Stimulated activated CD4-positive, alpha-beta T cell treated with anti-CD3 and anti-CD28 coated beads, TNF-alpha, amount 100 ng/mL, for 24 hours (primary cell): ENCODE measurements around the gene HPSE2.

Experiments
- DNase-seq, 3 experiments: peaks; one replicate each; pipeline ENCODE4 v3.0.0-alpha.2; 2020; ENCODE audit warnings: low read depth in 3 of 3

Gene HPSE2

DNA sequence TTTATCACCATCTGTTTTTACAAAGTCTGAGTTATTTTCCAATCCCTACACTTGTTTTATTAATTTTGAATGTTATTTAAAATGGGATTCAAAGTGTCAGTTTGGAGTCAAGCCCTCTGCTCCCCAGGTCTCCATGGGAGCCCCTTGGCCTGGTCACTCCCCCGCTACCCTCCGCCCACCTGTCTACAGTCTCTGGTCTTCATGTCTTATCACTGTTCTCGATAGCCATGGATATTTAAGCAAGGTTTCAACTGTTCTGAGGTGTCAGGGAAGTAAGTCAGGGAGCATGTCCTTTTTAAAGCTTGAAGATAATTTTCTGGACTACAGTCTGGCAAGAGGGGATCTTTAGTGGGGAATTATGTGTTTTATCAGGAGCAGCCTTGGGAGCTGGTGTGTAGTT lies 769.8 kb downstream of the HPSE2 start:
- DNase-seq: no peak

DNA sequence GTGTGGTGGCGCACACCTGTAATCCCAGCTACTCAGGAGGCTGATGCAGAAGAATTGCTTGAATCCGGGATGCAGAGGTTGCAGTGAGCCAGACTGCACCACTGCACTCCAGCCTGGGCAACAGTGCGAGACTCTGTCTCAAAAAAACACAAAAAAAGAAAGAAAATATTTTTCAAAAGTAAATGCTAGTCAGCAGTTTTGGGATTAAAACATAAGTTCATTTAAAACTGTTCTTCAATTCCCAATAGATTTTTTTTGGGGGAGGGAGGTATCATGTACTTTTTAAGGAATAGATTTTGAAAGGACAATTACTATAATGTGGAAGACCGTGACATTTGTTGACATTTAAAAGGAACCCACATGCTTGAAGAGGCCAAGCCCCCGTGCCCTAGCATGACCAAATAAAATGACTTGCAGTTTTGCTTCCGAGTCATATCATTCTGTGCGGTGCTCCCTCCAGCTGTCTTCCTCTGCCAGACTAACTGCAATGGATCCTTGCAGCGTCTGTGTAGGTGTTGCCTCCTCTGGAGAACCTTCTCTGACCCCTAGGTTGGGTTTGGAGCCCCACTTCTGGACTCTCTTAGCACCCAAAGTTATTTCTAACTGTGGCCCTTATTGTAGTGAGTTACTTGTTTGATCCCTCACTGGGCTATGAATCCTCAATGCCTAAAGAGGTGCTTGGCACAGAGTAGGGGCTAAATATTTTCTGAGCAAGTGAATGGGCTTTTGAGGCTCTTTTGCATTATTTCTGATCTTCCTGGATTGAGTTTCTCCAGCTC lies 771.5 kb downstream of the HPSE2 start:
- no peak for DNase-seq

DNA sequence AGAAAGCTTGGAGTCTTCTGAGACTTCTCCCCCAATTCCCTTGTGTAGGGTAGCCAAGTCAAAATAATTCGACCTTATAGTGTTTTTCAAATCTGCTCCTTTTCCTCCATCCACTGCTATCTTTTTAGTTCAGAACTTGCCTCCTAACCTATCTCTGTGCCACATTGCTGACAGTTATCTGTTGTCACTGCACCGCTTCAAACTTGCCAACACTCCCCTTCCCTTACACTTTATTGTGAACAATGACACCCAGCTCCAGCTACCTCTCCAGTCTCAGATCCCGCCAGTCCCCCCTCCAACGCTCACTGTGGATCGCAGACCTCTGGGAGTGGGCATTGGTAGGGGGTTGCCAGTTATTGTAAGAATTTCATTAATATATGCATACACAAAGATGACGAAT lies 772.6 kb downstream of the HPSE2 start:
- no peak for DNase-seq

DNA sequence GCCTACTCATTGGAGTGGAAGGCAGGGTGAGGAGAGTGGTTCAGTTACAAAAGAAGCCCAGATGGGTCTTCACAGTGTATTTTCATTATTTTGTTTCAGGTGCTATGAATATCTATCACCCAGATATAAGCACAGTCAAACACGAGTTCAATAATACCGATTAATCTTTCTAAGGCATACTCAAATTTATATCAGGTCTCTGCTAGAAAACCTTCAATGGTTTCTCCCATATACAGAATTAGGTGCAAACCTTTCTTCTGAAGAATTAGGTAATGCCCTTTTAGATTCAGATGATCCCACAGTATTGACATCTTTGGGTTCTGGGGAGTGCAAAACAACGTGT lies 774.2 kb downstream of the HPSE2 start:
- no peak for DNase-seq

DNA sequence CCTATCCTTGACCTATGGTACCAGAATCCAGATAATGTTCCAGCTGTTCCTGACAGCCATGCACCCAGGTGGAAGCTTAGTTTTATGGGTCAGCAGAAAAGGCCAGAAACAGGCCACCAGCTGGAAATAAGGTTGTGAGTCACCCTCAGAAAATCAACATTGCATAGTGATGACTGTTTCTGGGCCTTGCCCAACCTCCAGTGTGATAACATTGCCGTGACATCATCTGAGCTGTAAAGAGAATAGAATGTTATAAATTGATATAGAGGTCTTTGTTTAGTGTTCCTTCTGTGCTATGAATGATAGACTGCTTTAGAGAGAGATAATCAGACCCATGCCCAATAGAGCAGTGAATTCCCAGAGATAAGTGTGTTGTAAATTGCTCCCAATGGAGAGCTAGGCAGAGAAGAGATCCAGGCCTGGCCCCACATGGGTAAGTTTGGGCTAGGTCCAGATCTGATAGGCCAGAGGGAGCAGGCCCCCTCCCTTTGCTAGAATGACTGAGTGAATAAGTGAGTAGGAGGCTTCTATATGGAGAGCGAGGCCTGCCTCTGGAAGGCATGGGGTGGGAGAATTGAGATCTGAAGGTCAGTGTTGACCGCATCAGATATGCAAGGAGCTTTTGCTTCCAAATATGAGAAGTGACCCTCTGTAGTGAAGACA lies 774.7 kb downstream of the HPSE2 start:
- no peak for DNase-seq

DNA sequence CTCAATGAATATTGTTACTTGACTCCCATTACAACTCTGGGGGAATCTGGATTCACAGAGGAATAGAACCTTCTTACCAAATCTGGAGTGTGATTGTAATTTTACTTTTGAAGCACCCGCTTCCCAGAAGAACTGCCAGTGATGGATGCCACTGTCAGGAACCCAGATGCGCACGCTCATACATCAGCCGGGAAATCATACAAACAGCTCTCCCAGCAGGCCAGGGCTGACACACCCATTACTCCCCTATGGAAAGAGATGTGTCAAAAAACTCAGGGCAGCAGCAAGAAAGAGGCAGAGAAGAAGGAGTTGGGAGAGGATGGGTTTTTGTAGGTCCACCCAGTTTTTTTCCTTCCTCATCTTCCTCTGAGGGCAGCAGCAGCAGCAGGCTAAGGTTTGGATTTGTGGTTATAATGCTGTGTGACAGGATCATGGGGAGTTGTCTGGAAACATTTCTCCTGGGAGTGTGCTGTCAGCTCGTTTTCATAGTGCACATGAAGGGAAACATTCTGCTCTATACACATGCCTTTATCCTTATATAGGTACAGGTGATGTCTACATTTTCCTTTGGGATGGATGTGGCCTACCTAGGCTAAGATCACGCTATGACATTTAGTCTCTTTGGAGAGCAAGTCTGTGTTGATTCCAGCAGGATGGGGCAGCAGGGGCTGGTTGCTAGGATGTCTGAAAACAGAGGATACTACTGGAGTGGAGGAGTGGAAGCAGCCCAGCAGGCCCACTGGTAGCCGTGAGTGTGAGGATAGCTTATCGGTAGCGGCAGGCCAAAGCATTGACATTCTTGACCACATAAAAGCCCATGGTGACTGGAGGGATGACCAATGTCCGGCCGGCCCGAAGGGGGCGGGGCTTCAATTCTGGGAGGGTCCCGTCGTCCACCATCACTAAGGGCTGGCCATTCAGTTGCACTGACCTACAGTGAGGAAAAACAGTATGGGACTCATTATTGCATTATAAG lies 776.6 kb downstream of the HPSE2 start:
- no peak for DNase-seq

DNA sequence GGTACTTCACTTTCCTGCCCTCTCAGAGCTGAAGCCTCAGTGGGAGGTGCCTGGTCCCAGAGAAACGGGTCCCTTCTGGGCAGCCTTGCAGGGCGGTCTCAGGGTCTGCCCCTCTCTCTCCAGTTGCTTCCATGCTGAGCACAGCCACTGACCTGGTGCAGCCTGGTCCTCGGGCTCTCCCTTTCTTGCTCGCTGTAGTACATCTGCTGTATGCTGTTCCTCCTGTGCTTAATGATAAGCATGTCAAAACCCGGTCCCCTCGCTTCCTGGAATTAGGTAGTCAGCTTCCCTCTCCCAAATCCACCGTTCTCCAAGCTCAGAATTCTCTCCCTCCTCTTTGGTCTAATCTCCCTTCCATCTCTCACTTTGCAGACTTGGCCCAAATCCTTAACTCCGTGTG lies 777.9 kb downstream of the HPSE2 start:
- DNase-seq: no peak

DNA sequence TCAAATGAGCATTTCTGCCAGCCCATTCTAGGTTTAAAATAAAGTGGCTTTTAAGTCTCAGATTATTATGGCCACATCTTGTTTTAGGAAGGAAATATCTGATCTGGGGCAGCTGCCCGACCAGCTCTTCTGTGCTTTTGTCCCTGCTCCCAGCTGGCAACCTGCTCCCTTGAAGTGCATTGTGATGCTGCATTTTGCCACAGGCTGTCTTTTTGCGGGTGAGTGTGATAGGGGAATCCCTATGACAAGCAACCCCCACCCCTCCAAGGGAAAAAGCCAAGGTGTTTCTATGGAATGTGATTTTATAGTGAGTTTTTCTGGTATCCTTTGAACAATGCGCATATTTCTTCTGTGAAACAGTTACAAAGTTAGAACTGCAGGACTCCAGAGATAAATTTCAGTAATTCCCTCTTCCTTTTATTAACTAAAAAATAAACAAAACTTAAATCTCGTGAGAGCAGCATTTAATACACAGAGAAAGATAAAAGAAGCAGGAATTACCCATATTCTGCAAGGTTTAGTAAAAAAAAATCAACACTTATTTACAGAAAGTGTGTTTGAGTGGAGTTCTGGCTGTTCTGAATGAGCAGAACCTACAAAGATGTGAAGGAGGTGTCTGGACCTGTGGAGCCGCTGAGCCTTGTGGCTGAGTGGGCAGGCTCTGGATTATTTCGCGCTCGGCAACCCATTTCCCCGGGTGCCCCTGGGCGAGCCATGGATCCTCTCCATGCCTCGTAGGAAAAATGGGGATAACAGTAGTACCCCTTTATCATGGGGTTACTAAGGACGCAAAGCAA lies 778.8 kb downstream of the HPSE2 start:
- no peak for DNase-seq

DNA sequence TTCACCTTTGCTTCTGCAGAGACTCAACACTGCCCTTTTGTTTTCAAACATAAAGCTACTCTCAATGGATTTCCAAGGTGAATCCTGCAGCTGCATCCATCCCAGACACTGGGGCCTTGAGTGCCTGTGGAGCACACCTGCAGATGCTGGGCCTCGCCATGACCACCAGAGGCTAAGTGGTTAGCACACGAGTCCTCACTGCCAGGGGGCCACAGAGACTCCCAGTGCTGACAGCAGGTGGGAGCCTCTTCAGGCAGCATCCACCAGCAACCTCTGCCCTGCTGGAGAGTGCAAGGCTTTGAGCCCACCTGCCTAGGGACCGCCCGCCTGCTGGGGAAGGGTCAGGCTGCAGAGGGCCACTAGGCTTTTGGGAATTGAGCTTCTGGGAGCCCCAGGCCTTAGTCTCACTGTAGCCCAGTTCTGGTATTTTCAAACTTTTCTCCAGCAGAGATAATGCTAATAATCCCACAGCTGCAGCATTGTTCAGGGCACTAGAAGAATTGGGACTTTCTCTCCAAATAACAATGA lies 779.5 kb downstream of the HPSE2 start:
- DNase-seq: no peak

DNA sequence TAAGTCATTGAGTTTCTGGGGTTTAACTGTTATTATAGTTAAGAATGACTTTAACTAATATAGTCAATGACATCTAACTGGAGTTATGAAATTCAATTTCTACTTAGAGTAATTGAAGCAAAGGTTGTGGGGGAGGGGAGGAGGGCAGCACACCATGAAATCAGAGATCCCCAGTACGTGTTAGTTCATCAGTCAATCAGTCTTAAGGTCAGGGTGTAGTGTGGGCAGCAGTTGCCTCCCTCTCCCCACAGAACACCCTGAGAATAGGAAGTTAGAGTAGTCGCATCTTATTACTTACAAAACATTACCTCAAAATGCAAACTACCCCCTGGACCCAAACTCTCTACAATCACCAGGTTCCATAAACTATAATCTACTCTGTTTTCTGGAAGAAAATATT lies 781.9 kb downstream of the HPSE2 start:
- no peak for DNase-seq

DNA sequence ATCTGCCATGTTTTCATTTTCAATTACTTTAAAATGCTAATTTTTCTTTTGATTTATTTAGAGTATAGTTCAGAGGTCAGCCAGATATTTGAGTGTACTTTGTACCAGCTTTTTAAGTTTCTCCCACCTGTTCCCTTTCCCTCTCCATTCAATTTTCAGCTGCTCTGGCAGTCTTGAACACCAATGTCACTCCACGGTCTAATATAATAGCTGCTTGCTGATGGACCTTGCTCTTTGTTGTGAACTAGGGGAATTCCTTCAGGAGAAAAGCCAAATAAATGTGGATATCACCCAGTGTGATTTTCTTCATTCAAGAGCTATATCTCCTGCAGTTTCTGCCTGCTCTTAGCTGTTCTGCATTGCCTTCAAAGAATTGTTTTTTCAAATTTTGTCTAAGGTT lies 785.0 kb downstream of the HPSE2 start:
- no peak for DNase-seq

DNA sequence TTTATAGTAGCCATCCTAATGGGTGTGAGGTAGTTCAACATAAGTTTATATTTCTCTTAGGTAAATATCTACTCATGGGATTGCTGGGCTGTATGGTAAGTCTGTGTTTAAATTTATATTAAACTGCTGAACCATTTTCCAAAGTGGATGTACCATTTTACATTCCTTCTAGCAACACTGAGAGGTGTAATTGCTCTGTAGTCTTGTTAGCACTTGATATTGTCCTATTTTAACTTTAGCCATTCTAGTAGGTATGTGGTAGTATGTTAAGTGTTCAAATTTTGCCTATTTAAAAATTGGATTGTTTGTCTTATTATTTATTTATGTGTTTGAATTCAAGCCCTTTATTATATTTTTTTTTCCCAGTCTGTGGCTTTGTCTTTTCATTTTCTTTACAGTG lies 786.4 kb downstream of the HPSE2 start:
- no peak for DNase-seq

DNA sequence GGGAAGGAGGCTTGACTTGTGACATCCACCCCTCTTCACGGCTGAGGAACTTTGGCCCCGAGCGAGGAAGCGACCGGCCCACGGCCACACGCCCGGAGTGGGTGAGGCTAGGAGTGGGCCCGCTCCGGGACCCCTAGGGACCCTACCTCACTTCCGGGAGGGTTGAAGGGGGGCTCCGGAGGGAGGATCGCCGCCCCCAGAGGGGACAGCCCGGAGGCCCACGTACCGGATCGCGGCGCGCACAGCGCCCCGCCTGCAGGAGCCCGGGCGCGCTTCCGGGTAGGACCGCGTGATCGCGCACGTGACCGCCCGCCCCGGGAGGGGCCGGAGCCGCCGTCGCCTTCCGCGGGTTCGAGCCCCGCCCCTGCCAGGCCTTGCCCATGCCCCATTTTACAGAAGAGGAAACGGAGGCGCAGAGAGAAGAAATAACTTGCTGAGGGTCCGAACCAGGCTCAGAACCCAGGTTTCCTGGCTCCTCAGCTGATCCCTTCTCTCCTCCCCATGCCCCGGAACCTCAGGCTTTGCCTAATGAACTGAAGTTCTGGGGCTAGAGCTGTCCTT lies 788.9 kb downstream of the HPSE2 start, which contains the start of gene HPS1:
TSS of gene HPS1 (minus strand) at position 275 of the 561 bp plus-strand sequence. CDS start 3,695 bp downstream, outside the sequence.
- DNase-seq: peak; percentile 55 to 83 (median 77)

DNA sequence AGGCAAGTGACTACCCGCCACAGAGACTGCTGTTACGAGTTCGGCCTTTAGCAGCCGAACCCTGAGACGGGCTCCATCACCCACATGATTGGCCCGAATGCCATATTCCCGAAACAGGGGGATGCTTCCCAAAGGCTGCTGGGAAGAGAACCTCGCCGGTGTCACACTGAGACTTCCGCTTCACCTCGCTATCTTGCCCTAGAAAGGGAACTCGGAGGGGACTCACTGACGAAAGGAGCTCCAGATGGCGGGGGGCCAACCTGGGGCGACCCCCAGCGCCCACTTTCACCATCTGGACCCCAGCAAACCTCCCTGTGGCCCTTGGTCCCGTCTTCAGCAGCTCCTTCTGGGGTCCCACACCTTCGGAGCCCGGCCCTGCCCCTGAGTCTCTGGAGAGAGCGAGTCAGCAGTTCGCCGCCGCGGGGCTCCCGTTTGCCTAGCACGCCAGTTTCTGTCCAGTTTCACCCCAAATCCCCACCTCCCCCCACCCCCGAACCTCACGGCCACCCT lies 789.4 kb downstream of the HPSE2 start:
- DNase-seq: peak in 2 of 3 experiments; percentile 18 to 31

DNA sequence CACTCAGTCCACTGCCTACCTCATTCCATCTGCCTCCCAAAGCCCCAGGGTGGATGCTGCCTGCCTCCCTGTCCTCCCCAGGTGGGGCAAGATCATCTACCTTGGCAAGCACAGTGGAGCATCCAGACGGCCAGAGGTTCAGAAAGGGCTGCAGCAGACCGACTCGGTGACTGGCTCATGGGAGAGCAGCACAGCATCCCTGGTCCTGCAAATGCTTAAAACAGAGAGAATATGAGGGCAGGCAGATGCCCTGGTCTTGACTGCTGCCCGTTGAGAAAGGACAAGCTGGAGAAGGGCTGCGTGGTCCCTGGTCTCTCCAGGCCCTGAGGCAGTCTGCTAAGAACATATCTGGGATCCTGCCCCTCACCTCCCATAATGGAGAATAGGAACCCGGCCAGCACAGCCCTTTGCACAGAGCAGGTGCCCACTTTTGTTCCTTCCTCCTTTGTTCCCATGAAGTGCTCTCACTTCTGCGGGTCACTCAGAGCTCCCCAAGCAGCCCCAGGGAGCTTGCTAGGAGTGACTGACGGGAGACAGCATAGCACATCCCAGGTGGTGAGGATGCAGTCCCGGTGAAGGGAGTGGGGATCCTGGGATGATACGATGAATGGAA lies 790.3 kb downstream of the HPSE2 start:
- no peak for DNase-seq

DNA sequence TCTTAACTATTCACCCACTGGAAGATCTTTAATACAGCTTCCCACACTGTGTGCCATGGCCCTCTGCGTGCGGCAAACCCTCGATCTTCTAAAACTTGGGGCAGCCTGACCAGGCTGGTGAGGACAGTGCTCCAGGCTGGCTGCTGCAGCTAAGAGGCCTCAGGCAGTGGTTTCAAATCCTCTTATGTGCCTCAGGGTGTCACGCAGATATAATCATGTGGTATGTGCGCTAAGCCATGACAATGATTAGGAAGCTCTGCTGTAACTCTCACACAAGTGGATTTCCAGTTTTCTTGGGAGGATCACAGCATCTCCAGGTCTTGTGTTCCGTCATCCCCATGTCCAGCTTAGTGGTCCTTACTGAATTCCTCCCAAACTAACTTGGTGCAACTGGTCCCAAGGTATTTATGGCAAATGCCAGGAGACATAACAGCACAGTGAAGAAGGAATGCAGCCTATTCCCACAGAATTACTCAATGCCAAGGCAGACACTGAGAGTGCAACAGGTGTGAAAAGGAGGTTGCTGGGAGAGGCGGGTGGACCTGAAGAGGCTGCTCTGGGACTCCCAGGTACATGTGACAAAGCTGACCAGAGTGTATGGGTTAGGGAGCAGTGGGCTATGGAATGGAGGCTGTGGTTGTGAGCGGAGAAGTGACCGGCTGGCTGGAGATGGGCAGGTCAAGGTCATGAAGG lies 791.2 kb downstream of the HPSE2 start:
- no peak for DNase-seq

DNA sequence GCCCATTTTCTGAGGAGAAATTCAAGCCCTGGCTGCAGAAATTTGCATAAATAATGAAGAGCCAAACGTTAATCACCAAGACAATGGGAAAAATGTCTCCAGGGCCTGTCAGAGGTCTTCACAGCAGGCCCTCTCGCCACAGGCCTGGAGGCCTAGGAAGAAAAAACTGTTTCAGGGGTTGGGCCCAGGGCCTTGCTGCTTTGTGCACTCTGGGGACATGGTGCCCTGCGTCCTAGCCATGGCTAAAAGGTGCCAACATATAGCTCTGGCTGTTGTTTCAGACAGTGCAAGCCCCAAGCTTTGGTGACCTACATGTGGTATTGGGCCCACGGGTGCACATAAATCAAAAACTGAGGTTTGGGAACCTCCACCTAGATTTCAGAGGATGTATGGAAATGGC lies 796.9 kb downstream of the HPSE2 start:
- no peak for DNase-seq

DNA sequence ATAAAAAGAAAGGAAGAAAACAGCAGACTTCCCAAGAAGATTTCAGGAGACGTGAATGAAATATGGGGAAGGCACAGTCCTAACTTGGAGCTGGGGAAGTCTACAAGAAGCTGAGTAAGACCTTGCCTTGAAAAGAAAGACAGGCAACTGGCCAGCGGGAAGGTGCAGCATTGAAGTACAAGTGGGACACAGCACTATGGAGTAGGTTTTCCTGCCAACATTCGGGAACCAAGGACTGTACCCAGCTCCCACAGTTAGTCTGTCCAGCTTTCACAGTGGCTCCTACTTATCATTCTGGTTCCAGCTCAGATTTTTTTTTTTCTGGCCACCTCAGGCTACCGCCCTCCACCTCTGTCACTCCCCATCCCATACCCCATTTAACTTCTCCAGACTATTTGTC lies 798.9 kb downstream of the HPSE2 start:
- DNase-seq: no peak

DNA sequence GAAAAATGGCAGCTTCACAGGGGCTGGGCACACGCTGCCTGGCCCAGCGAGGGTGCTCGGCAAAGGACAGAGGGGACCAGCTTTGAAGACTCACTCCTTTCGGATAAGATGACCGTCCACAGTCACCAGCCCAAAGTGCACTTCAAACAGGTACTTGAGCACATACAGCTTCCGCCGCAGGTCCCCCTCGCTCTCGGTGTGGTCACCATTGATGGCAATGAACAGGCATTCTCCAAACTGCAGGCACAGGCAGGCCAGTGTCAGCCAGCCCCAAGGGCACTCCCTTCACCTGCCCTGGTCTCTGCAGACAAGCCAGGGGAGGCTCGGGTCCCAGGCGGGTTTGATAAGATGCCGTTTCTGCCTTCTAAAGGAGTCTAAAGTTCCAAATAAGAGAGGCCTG lies 800.5 kb downstream of the HPSE2 start:
- DNase-seq: no peak
